ENCODE data around the gene WIPF1.

WIPF1 gene

DNA sequence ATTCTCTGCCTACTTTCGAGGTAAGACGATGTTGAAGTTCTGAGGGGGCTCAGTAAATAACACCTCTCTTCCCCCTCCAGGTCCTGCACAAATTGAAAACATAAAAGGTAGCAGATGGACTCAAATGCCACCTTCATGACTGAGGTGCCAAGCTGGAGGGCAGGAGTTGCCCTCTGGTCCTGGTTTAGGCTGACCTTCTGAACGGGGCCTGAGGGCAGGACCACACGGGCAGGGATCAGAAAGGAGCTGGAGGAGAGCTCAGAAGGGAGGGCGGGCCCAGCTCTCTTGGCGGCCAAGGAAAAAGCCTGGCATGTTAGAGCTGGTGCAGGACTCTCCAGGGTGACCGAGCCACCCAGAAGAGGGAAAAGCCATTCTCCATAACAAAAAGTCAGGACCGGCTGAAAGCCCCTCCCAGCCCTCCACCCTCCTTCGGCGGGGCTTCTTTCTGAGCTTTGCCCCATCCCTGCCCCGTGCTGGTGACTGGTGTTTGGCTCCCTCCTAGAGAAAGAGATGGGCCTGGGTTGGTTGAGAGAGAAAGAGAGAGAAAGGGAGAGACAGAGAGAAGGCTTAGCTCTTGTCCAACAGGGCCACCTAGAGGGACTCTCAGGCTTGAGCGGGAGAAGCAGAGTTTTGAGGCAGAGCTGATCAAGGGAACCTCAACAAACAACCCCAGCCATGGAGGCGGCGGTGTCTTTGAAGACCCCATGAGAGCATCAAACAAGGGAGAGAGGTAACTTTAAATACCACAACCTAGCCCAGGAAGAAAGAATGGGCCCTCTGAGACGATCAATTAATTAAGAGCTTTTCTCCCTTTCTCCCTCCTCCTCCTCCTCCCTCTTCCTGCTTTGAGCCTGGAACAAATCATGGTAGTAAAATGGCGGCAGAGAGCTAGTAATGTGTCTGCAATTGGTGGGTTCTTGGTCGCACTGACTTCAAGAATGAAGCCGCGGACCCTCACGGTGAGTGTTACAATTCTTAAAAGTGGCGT is 50.8 kb downstream of the WIPF1 start:
- H3K4me3 ChIP-seq (replicated peaks; ENCODE audit: low read depth, low read length) = no peak overlapping the region
- DNase-seq (ENCODE audit: low read depth) = peak; percentile 60
- TF ChIP-seq, protein P1, sequence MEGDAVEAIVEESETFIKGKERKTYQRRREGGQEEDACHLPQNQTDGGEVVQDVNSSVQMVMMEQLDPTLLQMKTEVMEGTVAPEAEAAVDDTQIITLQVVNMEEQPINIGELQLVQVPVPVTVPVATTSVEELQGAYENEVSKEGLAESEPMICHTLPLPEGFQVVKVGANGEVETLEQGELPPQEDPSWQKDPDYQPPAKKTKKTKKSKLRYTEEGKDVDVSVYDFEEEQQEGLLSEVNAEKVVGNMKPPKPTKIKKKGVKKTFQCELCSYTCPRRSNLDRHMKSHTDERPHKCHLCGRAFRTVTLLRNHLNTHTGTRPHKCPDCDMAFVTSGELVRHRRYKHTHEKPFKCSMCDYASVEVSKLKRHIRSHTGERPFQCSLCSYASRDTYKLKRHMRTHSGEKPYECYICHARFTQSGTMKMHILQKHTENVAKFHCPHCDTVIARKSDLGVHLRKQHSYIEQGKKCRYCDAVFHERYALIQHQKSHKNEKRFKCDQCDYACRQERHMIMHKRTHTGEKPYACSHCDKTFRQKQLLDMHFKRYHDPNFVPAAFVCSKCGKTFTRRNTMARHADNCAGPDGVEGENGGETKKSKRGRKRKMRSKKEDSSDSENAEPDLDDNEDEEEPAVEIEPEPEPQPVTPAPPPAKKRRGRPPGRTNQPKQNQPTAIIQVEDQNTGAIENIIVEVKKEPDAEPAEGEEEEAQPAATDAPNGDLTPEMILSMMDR (IDR thresholded peaks at IDR 0.05; ENCODE audit: low read length, missing control alignments) = peak; percentile 63

DNA sequence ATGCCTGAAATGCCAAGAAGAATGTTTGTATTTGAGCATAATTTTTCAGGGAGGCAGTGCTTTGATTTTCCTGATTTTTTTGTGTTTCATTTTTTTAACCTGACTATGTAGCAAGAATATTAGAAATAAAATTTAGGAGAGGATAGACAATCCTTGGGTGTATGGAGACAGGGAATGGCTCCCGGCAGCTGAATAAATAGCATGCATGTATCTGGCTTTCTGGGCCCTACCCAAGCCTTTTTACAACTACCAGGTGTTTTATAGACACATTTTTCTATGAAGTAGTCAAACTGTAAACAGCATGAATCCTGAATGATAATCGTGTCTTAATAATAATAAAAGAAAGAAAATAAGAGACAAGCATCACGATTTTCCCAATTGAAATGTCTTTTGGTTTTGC is 52.4 kb downstream of the WIPF1 start:
- no peak overlapping the region for H3K4me3 ChIP-seq (replicated peaks; ENCODE audit: low read depth, low read length)
- TF ChIP-seq, protein P1 (IDR thresholded peaks at IDR 0.05; ENCODE audit: low read length, missing control alignments) = no peak
- DNase-seq (ENCODE audit: low read depth) = no peak

DNA sequence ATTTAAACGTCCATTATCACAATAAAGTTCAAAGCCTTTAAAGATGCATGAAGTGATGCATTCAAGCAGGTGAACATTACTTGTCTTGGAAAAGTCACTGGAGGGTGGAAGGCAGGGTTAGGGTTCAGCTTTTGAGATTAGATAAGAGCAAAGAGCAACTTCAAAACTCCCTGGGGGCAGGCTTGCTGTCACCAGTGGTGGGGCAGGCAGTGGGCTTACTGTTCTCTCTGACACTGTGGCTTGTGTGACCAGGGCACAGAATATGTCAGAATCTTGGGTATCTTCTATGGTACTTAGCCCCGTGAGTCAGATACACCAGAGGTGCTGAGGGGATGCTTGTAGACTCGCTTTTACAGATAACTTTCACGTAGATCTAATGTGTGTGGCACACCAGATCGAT is 52.8 kb downstream of the WIPF1 start:
- no peak overlapping the region for H3K4me3 ChIP-seq (replicated peaks; ENCODE audit: low read depth, low read length)
- DNase-seq (ENCODE audit: low read depth) = no peak
- TF ChIP-seq, protein P1 (IDR thresholded peaks at IDR 0.05; ENCODE audit: low read length, missing control alignments) = no peak

DNA sequence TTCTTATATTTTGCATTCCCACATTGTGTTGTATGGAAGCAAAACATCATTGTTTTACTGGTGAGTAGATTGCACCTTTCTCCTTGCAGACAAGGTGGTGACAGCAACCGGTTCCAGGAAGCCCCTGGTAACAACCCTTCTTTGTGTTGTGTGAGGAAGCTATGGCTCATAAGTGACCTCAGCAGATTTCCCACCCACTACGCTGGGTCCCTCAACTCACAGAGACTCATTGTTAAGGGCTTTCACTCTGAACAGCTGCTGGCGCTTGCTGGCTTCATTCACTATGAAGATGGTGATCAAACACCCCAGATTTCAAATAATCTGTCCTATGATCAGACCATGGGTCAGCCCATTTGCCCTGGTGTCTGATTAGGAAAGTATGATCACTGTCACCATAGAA is 53.4 kb downstream of the WIPF1 start:
- H3K4me3 ChIP-seq (replicated peaks; ENCODE audit: low read depth, low read length) = no peak overlapping the region
- TF ChIP-seq, protein P1 (IDR thresholded peaks at IDR 0.05; ENCODE audit: low read length, missing control alignments) = no peak
- DNase-seq (ENCODE audit: low read depth) = peak; percentile 46

DNA sequence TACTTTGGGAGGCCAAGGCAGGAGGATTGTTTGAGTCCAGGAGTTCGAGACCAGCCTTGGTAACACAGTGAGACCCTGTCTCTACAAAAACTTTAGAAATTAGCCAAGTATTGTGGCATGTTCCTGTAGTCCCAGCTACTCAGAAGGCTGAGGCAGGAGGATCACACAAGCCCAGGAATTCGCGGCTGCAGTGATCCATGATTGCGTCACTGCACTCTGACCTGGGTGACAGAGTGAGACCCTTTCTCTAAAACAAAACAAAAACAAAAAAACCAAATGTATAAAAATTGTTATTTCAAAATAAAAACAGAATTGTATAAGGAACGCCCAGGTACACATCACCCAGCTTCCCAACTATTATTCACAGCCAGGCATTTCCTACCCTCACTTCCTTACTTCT is 56.7 kb downstream of the WIPF1 start:
- no peak for DNase-seq (ENCODE audit: low read depth)
- TF ChIP-seq, protein P1 (IDR thresholded peaks at IDR 0.05; ENCODE audit: low read length, missing control alignments) = no peak
- H3K4me3 ChIP-seq (replicated peaks; ENCODE audit: low read depth, low read length) = no peak overlapping the region

DNA sequence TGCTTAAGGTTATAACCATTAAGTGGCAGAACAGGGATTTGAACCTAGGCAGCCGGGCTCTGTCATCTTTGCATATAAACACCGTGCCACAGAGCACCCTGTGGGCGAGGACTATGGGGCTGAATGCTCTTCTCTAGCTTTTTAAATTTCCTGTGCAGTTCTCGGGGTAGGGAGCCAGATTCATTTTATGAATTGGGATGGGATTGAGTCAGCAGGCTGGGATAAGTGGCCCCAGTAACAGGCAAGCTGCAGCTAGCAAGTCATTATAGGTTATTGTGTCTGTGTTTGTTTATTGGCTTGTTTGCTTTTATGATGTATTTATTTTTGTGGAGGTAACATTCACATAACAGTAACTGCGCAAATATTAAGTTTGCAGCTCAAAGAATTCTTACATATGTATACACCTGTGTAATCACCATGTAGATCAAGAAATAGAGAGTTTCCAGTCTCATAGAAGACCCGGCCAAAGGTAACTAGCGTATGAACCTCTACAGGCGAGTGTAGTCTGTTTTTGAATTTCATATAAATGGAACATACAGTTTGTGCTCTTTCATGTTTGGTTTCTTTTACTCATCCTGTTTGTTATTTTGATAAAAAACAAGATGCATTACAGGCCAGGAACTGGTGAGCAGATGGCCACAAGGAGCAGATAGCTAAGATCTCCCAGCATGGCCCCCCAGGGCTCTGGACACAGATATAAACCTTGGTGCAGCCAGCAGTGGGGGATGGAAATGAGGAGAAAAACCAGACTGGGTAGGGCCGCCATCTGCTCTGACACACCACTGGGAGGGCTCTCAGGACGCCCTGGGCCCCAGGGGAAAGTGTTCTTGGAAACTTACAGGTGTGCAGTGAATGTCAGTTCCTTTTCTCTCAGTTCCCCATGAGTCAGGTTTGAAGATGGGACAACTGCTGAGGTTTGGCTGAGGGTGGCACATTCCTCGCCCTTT is 61.6 kb downstream of the WIPF1 start:
- no peak overlapping the region for H3K4me3 ChIP-seq (replicated peaks; ENCODE audit: low read depth, low read length)
- DNase-seq (ENCODE audit: low read depth) = no peak
- TF ChIP-seq, protein P1 (IDR thresholded peaks at IDR 0.05; ENCODE audit: low read length, missing control alignments) = no peak
